GM21360 (cell line): Measurements from ENCODE around the gene HOXB3.
"Not testable (repeated sequence)": the region's sequence is repeated elsewhere in the genome, so short reads cannot be mapped to it uniquely, and the experiment has no call there.

Experiments used
- ATAC-seq: cut with Tn5 transposase; IDR thresholded peaks from one replicate; pipeline ENCODE4 v1.9.1; 2021; ENCODE audit warnings: mild to moderate bottlenecking, moderate library complexity; ENCODE audit not compliant: unreplicated experiment

The HOXB3 gene

GRCh38 chr17:48548523-48549280, 41.3 kb downstream of the HOXB3 start:
- no peak for ATAC-seq

- no peak for ATAC-seq
These were observed 42.1 kb downstream of the HOXB3 start for GRCh38 chr17:48547808-48548522.

- no peak for ATAC-seq
These were observed 42.9 kb downstream of the HOXB3 start for GRCh38 chr17:48546924-48547807.

- ATAC-seq, result no peak
These were observed 43.7 kb downstream of the HOXB3 start for GRCh38 chr17:48546137-48546923.

DNA sequence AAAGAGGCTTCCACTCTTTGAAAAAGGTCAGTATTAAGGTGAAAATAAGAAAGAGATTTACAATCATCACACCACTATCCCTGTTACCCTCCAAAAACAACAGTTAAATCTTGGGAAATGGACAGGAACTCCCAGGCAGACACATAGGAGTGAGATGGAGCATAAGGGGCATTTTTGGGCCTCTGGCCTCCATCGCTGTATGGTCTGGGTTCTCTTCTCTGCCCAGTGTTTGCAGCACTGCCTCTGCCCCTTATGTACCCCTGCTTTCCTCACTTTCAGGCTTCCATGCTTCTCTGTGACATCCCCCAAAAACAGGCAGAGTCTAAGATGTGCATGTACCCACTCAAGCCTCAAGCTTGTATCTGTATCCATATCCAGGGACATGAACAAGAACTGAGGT, 44.5 kb downstream of the HOXB3 start:
- no peak for ATAC-seq

- no peak for ATAC-seq
These were observed 45.0 kb downstream of the HOXB3 start, which contains the start of gene HOXB2 for GRCh38 chr17:48545022-48545375. TSS of gene HOXB2 (minus strand) at chr17:48545109. CDS start at chr17:48544911, 198 bp downstream.

DNA sequence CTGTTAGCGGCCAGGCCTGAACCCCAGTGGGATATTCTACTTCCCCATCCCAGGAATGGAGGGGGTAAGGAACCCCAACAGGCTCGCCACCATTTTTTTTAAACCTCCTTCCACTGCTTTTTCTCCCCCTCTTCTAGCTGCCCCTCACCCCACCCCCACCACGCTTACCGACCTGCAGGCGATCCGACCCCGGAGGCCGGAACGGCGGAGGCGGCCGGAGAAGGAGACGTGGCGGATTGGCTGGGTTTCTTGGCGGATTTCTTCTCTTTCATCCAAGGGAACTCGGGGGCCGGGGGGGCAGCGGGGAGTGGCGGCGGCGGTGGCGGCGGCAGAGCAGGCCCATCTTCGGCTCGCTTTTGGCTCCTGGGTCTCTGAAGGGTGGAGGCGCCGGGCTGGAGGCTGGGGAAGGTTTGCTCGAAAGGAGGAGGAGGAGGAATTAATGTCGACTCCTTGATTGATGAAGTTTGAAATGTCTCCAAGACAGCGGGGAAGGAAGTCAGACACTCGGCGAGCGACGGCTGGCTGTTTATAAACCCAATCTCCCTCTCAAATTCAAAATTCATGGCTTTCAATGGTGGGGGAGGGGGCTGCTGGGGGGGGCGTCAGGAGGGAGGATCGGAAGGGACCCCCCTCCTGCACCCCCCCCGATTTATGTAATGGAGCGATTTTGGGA, 45.6 kb downstream of the HOXB3 start:
- no peak for ATAC-seq

DNA sequence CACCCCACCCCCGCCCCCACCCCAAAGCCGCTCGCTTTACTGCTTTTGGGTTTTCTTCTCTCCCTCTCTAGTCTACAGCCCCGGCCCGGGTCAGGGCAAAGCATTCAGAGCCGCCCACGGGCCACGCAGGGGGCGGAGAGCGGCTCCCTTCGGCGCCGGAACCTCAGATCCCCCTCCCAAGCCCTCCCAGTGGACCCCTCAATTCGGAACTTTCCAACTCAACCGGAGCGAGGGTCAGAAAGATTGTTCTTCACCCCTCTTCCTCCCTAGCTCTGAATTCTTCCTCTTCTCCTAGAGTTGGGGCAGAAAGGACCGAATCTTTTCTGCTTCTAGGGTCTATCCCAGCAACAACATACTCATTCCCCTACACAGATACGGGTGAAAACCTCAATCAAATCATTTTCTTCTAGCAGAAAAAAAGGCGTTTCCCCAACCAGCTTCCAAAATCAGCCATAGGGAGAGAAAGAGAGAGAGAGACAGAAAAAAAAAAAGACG, 46.1 kb downstream of the HOXB3 start:
- no peak for ATAC-seq

GRCh38 chr17:48543107-48543853, 46.8 kb downstream of the HOXB3 start:
- no peak for ATAC-seq

GRCh38 chr17:48542698-48543106, 47.3 kb downstream of the HOXB3 start:
- no peak for ATAC-seq

GRCh38 chr17:48542114-48542656, 47.9 kb downstream of the HOXB3 start:
- no peak for ATAC-seq

- no peak for ATAC-seq
These were observed 48.4 kb downstream of the HOXB3 start for GRCh38 chr17:48541577-48542113.

DNA sequence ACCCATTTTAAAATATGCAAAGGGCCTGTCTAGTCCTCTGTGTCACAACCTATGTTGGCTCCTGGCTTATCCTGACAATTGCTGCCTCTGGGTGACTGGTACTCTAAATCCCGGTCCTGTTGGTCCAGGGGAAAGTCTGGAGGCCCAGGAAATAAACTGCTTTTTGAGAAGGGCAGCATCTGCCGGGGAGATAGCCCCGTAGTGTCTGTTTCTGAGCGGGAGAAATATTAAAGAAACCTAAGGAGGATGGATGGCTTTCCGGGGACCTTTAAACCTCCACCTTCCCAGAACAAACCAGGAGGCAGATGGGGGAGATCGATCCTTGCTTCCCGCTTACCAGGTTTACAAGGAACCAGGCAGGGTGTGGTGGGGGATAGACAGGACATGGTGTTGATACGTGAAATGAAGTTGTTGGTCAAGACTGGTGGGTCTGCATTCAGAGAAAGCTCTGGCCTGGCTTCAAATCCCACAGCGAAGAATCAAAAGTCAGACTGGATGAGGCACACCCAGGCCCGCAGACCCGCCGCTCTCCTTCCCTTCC, 48.9 kb downstream of the HOXB3 start:
- ATAC-seq, result no peak

DNA sequence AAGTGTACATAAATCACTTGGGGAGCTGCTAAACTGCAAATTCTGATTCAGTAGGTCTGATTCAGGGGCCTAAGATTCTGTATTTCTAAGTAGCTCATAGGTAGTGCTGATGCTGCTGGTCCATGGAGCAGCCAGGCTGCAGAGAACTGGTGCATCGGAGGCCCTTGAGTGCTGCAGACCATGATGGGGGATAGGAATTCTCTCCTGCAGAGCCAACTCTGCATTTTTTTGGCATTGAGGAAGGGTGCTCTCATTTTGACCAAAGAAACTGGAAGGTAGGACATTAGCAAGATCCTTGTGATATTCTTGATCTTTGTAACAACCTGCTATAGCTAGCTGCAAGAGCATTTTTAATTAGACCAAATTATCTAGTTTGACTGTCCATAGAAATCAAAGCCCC, 49.8 kb downstream of the HOXB3 start:
- no peak for ATAC-seq

- no peak for ATAC-seq
These were observed 50.9 kb downstream of the HOXB3 start for GRCh38 chr17:48539177-48539576.

DNA sequence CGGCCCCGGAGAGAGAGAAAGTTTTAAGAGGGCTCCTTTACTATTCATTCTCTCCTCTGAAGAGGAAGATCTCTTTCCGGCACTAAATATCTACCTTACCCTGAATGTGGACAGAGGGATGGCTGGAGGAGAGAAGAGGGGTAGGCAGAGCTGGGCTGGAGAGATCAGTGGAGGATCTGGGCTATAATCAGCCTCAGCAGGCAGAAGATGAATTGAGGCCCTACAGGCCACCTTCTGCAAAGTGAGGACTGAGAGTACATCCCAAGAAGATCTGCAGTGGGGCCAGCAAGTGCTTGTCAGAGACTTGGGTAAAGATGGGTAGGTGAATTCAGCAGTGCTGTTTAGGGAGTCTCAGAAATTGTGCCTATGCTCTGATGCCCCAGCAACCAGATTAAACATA, 52.7 kb downstream of the HOXB3 start:
- no peak for ATAC-seq

- ATAC-seq, result not testable (repeated sequence)
These were observed 54.1 kb downstream of the HOXB3 start for GRCh38 chr17:48535793-48536559.

DNA sequence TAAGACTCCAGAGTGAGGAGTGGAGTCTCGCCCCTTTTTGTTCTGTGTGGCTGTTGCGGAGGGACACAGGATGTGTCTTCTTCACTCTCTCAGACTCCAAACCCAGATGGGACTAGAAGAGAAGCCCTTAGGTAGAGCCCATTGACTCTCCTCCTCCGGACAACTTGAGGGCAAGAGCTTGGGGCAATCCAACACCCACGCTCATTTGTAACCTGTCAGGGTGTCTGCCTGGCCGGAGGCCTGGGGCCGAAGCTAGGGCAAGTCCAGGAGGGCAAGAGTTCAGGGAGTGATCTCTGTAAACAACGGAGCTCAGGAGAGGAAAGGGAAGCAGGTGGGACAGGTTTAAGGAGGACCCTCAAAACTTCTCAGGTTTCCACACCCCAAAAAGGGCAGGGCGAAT, 57.8 kb downstream of the HOXB3 start:
- no peak for ATAC-seq
